ENCODE measurements around the gene PTPRE.

DNA sequence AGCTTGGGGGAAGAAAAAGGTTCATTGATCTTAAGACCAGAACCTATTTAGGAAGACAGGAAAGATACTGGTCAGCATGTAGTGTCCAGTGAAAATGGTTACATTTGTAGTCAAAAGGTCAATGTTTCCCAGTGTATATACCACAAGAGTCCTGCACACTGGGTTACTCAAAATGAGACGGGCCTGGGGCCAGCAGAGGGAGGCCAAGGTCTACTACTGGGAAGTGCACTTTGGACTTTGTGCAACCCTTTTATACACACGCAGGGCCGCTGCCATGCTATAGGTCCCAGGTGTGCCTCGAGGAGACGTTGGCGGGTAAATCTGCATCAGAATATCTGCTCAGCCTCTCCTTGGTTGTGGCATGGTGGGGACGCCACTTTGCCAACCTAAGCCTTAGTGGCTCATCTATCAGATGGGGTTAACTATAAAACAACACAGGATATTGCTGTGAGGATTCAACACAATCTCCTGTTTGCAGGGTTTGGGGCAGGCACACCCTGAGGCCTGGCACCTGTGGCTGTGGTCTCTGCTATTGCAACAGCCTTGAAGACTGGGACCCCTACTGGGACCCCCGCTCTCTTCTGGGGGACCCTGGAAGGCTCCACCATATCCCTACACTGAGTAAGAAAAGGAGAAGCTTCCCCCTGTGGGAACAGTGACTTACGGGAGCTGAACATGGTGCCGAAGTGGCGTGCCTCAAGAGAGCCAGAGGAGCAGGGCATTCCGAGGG is 33.9 kb upstream of the PTPRE start:
- TF ChIP-seq, protein P1, sequence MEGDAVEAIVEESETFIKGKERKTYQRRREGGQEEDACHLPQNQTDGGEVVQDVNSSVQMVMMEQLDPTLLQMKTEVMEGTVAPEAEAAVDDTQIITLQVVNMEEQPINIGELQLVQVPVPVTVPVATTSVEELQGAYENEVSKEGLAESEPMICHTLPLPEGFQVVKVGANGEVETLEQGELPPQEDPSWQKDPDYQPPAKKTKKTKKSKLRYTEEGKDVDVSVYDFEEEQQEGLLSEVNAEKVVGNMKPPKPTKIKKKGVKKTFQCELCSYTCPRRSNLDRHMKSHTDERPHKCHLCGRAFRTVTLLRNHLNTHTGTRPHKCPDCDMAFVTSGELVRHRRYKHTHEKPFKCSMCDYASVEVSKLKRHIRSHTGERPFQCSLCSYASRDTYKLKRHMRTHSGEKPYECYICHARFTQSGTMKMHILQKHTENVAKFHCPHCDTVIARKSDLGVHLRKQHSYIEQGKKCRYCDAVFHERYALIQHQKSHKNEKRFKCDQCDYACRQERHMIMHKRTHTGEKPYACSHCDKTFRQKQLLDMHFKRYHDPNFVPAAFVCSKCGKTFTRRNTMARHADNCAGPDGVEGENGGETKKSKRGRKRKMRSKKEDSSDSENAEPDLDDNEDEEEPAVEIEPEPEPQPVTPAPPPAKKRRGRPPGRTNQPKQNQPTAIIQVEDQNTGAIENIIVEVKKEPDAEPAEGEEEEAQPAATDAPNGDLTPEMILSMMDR (IDR thresholded peaks at IDR 0.05; ENCODE audit: poor library complexity, severe bottlenecking) = no peak
- TF ChIP-seq POLR2AphosphoS5 (IDR thresholded peaks at IDR 0.05) (no peak), RAD21 (conservative IDR thresholded peaks at IDR 0.05) (no peak), TAF1 (IDR thresholded peaks at IDR 0.05; ENCODE audit: low read depth) (no peak), SMC3 (conservative IDR thresholded peaks at IDR 0.05; ENCODE audit: poor library complexity) (no peak)
- TF ChIP-seq, protein P2, sequence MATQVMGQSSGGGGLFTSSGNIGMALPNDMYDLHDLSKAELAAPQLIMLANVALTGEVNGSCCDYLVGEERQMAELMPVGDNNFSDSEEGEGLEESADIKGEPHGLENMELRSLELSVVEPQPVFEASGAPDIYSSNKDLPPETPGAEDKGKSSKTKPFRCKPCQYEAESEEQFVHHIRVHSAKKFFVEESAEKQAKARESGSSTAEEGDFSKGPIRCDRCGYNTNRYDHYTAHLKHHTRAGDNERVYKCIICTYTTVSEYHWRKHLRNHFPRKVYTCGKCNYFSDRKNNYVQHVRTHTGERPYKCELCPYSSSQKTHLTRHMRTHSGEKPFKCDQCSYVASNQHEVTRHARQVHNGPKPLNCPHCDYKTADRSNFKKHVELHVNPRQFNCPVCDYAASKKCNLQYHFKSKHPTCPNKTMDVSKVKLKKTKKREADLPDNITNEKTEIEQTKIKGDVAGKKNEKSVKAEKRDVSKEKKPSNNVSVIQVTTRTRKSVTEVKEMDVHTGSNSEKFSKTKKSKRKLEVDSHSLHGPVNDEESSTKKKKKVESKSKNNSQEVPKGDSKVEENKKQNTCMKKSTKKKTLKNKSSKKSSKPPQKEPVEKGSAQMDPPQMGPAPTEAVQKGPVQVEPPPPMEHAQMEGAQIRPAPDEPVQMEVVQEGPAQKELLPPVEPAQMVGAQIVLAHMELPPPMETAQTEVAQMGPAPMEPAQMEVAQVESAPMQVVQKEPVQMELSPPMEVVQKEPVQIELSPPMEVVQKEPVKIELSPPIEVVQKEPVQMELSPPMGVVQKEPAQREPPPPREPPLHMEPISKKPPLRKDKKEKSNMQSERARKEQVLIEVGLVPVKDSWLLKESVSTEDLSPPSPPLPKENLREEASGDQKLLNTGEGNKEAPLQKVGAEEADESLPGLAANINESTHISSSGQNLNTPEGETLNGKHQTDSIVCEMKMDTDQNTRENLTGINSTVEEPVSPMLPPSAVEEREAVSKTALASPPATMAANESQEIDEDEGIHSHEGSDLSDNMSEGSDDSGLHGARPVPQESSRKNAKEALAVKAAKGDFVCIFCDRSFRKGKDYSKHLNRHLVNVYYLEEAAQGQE (IDR thresholded peaks at IDR 0.05; ENCODE audit: borderline replicate concordance) = no peak

Measured in neural cell (in vitro differentiated cells).